T-helper 2 cell treated with Interferon-gamma antibody and Interleukin-4, amounts not matched to agents 100 ng/mL and 5 ng/mL, for 36 hours (primary cell): ENCODE results near the gene TMEM121B. TPM values are rescaled to one million over a fixed set of nuclear protein-coding genes. Genes with fewer than 3 reads are reported as not detected.
"Not testable (repeated sequence)": the region's sequence is repeated elsewhere in the genome, so short reads cannot be mapped to it uniquely, and the experiment has no call there.

Experiments
- intact Hi-C: fragments of 100-400 bp; cut with micrococcal nuclease; formaldehyde crosslinking; loops from one replicate; pipeline ENCODE4 v1.15.1; 2023
- total RNA-seq: library from RNA; stranded (reverse); gene quantifications from 2 replicates; pipeline ENCODE4 v1.2.3, GENCODE V29; 2022

The TMEM121B gene
- total RNA-seq: 0.09 TPM in 2 replicates

- intact Hi-C loops: no loop called here
Measured at GRCh38 chr22:17121233-17122195, at the start of gene TMEM121B. TSS of gene TMEM121B (minus strand) at chr22:17121360. CDS start at chr22:17121127, 233 bp downstream.

DNA sequence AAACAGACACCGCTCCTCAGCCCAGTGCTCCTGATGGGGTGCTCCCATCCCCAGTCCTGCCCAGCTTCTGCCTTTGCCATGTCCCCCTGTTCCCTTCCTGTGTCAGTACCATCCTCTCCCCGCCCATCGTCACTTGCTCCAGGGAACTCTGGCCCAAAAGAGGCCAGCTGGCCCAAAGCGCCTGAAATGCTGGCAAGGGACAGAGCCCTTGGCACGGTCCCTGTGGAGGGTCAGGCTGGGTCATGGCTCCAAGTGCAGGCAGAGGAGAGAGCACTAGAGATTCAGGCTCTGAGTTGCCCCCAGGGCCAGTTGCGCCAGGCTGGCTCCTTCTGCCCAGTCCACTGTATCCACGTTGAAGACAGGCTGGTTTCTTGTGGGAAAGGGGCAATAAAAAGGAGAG, 46.3 kb upstream of the TMEM121B start:
- intact Hi-C loops: no loop called here

- intact Hi-C loops: no loop called here
Measured at GRCh38 chr22:17164392-17165024, 43.3 kb upstream of the TMEM121B start.

DNA sequence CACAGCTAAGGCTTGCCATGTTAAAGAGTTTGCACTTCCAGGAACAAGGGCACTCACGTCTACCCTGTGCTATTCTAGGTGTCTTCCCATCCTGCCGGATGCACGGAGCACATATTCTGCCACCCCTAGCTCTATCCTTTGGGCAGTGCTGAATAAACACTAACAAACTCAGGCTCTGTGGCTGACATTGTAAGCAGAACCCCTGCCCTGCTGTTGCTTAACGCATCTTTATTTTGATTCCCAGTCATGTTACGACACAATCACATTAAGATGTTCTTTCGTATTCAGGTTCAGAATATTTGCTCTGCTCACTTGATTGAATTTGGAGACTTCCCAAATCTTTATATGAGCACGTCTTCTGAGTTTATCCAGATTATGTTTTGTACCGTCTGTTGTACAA, 41.6 kb upstream of the TMEM121B start:
- intact Hi-C loops: no loop called here

DNA sequence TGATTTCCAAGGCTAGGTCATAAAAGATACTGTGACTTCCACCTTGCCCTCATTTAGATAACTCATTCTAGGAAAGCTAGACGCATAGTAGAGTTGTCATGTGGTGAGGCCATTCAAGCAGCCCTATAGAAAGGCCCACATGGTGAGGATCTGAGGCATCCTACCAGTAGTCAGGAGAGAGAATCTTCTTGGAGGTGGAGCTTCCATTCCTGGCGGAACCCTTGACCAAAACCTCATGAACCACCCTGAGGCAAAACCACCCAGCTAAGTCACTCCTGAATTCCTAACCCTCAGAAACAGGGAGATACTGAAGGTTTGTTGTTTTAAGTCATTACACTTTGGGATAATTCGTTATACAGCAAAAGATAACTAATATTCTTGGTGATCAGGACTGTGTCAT, 40.8 kb upstream of the TMEM121B start:
- intact Hi-C loops: no loop called here

DNA sequence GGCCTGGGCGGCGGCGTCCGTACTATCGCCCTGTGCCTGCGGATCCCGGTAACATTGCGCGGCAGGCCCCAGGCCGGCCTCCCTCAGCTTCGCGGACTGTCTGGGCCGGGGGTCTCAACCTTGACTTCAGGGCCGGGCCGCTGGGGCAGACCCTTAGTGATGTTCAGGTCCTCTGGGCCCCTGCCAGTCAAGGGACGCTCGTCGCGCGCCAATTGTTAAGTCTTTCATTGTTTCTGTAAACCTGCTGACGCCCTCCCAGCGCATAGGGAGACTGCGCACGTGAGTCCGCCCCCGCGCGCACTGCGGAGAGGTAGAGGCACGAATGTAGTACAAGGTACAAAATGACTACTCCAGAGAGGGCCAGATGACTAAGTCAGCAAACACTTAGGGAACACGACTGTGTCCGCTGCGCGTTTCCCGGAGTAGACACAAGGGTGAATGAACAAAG, 38.4 kb upstream of the TMEM121B start:
- intact Hi-C loops: loop anchor here (1.0 to 5.0 kb wide), 4 partner anchors 12 to 468 kb away; partner anchors contain the start of genes ATP6V1E1 and IL17RA

DNA sequence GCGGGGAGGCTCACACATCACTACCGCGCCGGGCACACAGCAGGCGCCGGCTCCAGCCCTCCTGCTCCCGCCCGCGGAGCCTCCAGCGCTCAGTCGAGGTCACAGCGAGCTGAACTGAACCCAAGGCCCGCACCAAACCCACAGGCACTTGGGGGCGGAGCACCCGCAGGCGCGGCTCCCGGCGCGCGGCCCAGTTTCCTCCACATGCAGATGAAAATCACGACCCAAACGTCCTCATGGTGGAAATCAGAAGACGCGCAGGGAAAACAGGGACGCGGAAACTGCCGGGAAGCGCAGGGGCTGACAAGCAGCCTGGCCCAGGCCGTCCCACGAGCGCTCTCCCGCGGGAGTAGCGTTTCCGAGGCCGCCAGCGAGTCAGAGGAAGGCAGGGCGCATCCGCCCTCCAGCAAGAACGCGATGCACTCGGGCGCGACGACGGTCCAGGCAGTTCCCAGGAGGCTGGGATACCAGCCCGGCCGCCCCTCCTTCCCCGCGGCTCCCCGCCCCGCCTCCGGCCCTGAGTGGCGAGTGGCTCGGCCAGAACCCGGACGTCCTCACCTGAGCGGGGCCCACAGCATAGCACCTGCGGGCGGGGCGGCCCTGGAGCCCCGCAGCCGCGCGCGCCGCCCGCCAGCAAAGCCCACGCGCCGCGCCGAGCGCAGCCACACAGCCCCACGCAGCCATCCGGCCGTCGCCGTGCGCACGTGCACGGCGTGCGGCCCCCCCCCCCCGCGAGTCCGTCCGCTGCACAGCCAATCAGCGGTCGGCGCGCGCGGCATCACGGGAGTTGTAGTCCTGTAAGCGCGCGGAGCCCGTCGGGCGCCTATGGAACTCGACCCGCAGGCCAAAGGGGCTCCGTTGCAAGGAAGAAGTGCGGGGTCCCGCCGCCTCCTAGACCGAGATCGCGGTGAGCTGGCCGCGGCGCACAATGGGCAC, 37.7 kb upstream of the TMEM121B start, which contains the start of gene HDHD5:
Gene HDHD5, minus strand, starts transcription at position 710 of the 936 bp plus-strand sequence. Its CDS starts 26 bp downstream, at position 684.
- intact Hi-C loops: loop anchor here (1.0 to 5.0 kb wide), 4 partner anchors 12 to 468 kb away; partner anchors contain the start of genes ATP6V1E1 and IL17RA

DNA sequence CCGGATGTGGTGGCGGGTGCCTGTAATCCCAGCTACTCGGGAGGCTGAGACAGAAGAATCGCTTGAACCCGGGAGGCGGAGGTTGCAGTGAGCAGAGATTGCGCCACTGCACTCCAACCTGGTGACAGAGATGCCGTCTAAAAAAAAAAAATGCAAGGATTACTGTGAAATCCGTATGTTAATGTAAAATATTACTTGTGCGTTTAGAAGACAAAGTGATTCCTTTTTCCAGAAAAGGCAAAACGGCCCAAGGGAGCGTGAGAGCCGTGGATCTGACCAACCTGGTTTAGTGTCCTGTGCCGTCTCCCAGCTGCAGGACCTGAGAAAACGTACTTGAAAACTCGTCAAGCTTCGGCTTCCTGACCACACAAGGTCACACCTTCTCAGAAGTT, 37.0 kb upstream of the TMEM121B start:
- intact Hi-C loops: loop anchor here (2.0 to 5.0 kb wide), 2 partner anchors 39 to 469 kb away; partner anchors contain the start of gene ATP6V1E1

- intact Hi-C loops: loop anchor here (2.0 to 5.0 kb wide), 2 partner anchors 39 to 470 kb away; partner anchors contain the start of gene ATP6V1E1
Measured at GRCh38 chr22:17157714-17158113, 36.6 kb upstream of the TMEM121B start.

DNA sequence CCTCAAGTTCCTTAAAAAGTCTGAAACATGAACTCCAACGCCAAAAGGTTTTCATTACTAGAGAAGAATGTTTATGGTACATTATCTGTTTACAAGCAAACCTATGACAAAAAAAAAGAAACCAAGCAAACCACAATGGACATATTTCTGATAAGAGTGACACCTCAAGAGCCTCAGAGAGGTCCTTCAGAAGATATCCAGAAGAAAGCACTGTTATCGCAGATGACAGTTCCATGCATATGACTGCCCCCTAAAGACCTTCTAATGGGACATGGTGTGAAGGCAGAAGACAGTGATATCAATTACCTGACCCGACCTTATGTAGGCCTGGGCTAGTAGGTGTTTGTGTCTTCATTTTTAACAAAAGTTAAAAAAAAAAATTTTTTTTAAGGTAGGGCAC, 34.8 kb upstream of the TMEM121B start:
- intact Hi-C loops: loop anchor here (5.0 kb wide), 1 partner anchor 471 kb away; the partner anchor contains the start of gene ATP6V1E1

DNA sequence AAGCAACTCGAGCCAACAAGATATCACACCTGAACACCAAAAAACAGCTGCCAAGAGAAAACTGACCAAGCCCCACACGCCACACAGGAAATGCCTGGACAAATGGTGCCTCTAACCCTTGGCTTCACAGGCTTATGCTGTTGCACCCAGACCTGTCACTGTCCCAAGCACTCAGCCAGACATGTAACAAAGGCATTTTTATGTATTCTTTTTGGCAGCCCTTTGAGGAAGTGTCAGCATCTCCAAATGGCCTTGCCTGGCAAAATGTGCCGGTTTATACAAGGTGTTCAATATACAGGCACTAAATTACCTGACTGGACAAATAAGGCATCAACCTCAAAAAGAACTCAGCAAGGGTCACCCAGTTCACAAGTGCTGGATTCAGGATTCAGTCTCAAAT, 31.8 kb upstream of the TMEM121B start:
- intact Hi-C loops: no loop called here

DNA sequence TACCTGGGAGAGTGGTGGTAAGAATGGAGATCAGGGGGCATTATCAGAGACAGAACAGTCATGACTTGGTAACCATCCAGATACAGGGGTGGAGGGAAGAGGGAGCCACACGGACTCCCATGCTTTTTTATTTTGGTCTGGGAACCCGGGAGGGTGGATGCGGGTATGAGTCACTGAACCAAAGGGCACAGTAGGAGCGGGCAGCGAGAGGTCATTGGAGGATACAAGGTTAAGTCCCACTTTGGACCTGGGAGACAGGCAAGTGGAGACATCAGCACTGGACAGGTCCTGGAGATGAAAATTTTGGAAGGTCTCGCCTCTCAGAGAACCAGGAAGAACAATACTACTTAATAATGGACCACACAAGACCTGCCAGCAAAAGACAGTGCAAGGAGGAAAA, 31.2 kb upstream of the TMEM121B start:
- intact Hi-C loops: no loop called here

DNA sequence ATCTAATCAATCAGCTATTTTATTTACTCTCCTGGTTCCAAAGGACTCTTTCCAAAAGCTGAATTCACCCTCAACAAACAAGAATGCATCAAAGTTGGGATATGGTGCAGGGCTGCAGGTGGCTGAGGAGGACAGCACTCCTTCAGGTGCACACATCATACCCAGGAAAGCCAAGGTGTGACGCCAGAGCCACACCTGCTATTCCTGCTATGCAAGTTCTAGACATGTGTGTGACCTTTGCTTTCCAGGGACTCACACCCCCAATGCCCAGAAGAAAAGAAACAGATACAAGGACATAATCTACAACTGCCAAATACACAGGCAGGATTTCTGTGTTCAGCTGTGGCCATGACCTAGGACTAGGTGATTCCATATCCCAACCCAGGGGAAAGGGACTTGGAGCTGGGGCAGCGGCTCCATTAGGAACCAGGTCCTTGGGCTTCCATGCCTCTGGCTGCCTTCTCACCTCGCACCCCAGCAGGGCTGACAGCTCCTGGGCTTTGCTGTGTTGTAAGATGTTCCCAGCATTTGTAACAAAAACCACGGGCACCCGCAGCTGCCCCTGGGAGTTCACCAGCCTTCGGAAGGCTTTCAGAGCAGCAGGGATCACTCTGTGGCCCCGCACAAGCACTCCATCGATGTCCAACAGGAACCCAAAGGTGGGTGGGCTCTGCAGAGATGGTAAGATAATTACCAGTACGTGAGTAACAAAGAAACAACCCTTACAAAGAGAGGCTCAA, 28.1 kb upstream of the TMEM121B start:
- intact Hi-C loops: no loop called here

GRCh38 chr22:17147458-17147857, 26.3 kb upstream of the TMEM121B start:
- intact Hi-C loops: not testable (repeated sequence)

DNA sequence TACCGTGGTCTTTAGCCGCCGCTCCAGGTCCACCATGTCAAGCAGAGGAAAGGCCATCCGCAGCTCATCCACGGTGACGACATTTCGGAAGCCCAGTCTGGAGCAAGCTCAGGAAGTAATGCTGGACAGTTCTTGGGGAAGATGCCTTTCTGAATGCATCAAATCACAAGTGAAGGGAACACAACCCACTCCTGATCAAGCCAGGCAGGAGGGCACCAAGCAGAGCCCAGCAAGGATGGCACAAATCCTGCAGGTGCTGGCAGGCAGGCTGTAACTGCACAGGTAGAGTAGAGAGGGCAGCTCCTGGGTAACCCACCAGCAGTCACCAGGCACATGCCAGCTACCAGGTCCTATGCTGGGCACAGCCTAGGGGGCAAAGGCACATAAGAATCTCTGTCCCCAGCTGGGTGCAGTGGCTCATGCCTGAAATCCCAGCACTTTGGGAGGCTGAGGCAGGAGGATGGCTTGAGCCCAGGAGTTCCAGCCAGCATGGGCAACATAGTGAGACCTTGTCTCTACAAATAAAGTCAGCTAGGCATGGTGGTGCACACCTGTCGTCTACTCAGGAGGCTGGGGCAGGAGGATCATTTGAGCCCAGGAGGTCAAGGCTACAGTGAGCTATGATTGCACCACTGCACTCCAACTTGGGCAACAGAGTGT, 24.0 kb upstream of the TMEM121B start:
- intact Hi-C loops: no loop called here

DNA sequence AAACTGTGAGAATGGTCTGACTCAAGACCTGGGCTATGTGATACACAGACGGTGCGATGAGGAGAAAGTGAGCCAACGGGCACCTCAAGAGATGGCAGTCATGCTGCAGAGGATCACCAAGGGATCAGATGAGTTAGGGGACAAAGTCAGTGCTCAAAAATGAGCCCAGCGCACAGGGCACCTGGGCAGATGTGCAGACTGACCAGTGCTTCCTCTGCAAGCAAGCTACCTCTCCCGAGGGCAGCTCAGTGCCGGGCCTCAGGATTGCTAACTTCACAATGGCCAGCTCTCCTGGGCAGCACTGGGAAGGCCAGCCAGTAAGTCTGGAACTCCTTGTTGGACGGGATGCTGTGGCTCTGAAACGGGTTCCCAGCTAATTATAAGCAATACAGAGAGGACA, 22.7 kb upstream of the TMEM121B start:
- intact Hi-C loops: no loop called here

DNA sequence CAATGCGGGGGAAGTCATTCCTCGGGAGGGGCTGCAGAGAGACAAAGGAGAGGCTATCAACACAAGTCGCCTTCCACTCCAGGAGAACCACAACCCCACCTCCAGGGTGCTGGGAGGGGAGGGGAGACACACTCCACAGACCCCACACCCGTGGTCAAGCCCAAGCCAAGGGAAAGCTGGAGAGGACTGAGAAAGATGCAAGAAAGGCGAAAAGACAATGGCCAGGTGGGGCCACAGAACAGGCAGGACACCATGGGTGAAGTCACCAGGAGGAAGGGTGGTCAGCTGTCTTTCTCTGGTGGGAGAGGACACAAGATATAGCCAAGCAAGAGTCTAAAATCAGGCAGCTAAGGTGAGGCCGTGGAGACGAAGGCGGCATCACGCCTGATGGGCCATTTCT, 21.9 kb upstream of the TMEM121B start:
- intact Hi-C loops: no loop called here

- intact Hi-C loops: no loop called here
Measured at GRCh38 chr22:17140826-17141766, 19.9 kb upstream of the TMEM121B start.
